Cardiac fibroblast (primary cell): ENCODE results near the gene FHOD3.

ENCODE experiments used
- DNase-seq, 2 donors: peaks; one replicate each; pipeline versions ENCODE4 v3.0.0 to v3.0.0-alpha.2; 2010; ENCODE audit warnings: low read depth in 2 of 2
- H3K4me3 ChIP-seq, 2 donors: replicated peaks in 1 of 2; 1 replicate in 1 of 2; 2 replicates in 1 of 2; pipeline ENCODE4 v1.5.1; 2011; ENCODE audit warnings: low read depth in 2 of 2, low read length in 2 of 2, mild to moderate bottlenecking in 2 of 2, moderate library complexity in 1 of 2
- CTCF ChIP-seq: IDR thresholded peaks from one replicate; pipeline ENCODE4 v1.5.1; 2011; ENCODE audit warnings: low read depth, mild to moderate bottlenecking, low read length, inconsistent platforms

FHOD3 gene

GRCh38 chr18:36623681-36624190, 326.2 kb downstream of the FHOD3 start:
- TF ChIP-seq CTCF: no peak

GRCh38 chr18:36624451-36625167, 327.1 kb downstream of the FHOD3 start:
- no peak for TF ChIP-seq CTCF
- H3K4me3 ChIP-seq: no peak overlapping the region
- DNase-seq: no peak

More at GRCh38 chr18:36623681-36624190, 326.2 kb downstream of the FHOD3 start:
- no peak overlapping the region for H3K4me3 ChIP-seq
- peak in 1 of 2 donors; percentile 26 for DNase-seq

GRCh38 chr18:36625386-36625785, 327.9 kb downstream of the FHOD3 start:
- DNase-seq: no peak
- TF ChIP-seq CTCF: no peak
- no peak overlapping the region for H3K4me3 ChIP-seq

GRCh38 chr18:36627637-36628036, 330.1 kb downstream of the FHOD3 start:
- H3K4me3 ChIP-seq: no peak overlapping the region
- peak in 1 of 2 donors; percentile 7 for DNase-seq
- no peak for TF ChIP-seq CTCF

GRCh38 chr18:36628435-36629137, 331.1 kb downstream of the FHOD3 start:
- H3K4me3 ChIP-seq: no peak overlapping the region
- TF ChIP-seq CTCF: no peak
- DNase-seq: peak; percentile 40 to 71

GRCh38 chr18:36629138-36629530, 331.6 kb downstream of the FHOD3 start:
- no peak for TF ChIP-seq CTCF
- no peak overlapping the region for H3K4me3 ChIP-seq
- no peak for DNase-seq
